Stimulated activated CD4-positive, alpha-beta T cell treated with anti-CD3 and anti-CD28 coated beads, Interleukin-4, amount 100 ng/mL, for 48 hours (primary cell): ENCODE data around the gene ZNF133.

Source experiments
- DNase-seq, 2 donors: peaks; one replicate each; pipeline ENCODE4 v3.0.0-alpha.2; 2020; ENCODE audit warnings: low read depth in 2 of 2

Gene ZNF133

DNA sequence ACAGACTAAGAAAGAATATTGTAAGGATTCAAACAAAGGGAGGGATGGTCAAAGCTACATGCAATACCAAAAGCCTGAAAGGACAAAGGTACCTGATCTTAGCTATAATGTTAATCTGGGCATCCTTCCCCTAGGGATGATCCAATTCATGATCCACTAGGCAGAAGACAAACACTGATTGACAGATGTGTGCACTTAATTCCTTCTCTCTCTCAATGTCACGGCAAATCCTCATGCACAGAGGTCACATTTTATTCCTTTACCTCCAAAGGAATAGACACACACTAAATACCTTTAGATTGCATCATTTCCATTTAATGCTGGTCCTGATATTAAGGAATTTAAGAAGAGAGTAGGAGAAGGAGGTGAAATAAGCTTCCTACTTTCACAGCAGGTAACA is 73.4 kb downstream of the ZNF133 start:
- DNase-seq: no peak

DNA sequence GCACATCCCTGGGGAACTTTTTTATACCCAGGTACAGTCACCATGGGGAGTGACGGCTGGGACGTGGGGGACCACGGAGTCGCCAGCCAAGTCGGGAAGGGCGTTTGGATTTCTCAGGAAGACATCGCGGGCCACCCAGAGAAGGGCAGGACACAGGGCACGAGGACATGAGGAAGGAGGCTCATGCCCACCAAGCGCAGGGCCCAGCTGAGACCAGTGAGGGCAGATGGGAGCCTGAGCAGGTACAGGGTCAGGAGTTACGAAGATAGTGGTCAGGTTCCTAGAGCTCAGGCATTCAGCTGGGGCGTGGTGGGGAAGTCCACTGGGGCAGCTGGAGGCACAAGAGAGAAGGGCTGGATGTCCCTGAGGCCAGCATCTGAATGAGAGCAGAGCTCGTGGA is 74.6 kb downstream of the ZNF133 start:
- DNase-seq: no peak

DNA sequence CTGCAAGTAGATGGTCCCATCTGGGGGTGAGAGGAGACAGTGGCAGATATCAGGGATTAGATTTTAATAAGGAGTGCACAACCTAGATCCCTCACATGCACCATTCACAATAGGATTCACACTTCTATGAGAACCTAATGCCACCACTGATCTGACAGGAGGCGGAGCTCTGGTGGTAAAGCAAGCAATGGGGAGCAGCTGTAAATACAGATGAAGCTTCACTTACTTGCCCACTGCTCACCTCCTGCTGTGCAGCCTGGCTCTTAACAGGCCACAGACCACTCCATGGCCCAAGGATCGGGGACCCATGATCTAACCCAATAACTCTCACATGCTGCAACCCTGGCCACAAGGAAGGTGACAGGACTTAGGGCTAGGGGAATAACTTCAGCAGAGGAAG is 75.4 kb downstream of the ZNF133 start:
- no peak for DNase-seq

DNA sequence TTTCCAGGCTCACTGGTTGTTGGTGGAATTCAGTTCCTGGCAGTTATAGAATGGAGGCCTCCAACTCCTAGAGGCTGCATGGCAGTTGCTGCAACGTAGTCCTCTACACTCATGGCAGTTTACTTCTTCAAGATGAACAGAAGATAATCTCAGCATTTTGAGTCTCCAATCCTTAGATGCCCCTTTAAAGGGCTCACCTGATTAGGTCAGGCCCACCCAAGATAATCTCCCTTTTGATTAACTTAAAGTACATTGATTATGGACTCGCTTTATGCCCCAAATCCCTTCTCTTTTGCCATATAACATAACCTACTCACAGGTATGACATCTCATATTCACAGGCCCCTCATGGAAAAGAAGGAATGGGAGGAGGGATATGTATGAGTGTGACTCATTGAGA is 76.4 kb downstream of the ZNF133 start:
- no peak for DNase-seq
